KMS-11 (cell line): Measurements from ENCODE around the gene POLR3GL.

Experiments used
- H2AFZ ChIP-seq: fragments of 200-600 bp; sonication (generic); 2 replicates; pipeline ENCODE4 v1.6.1; 2016; ENCODE audit warnings: antibody characterized with exemption, mixed run types, low read depth
- H3K27ac ChIP-seq: fragments of 200-600 bp; sonication (generic); 2 replicates; pipeline ENCODE4 v1.6.1; 2016; ENCODE audit warnings: mild to moderate bottlenecking, mixed run types
- H3K27me3 ChIP-seq: fragments of 200-600 bp; sonication (generic); 2 replicates; pipeline ENCODE4 v1.6.1; 2017; ENCODE audit warnings: mild to moderate bottlenecking, low read depth, mixed run types, moderate library complexity; ENCODE audit not compliant: insufficient read depth
- H3K36me3 ChIP-seq: fragments of 200-600 bp; sonication (generic); 2 replicates; pipeline ENCODE4 v1.6.1; 2017; ENCODE audit warnings: mild to moderate bottlenecking, mixed run types; ENCODE audit not compliant: insufficient read depth
- H3K4me1 ChIP-seq: fragments of 200-600 bp; sonication (generic); 2 replicates; pipeline ENCODE4 v1.6.1; 2016; ENCODE audit warnings: mild to moderate bottlenecking, low read depth, mixed run types; ENCODE audit not compliant: poor library complexity, severe bottlenecking
- H3K4me2 ChIP-seq: fragments of 200-600 bp; sonication (generic); 2 replicates; pipeline ENCODE4 v1.7.0; 2016; ENCODE audit warnings: mild to moderate bottlenecking, mixed run types
- H3K4me3 ChIP-seq: fragments of 200-600 bp; sonication (generic); IDR thresholded peaks from 2 replicates; pipeline ENCODE4 v1.6.1; 2017; ENCODE audit warnings: low read depth, low read length, mixed read lengths; ENCODE audit not compliant: insufficient read depth
- H3K79me2 ChIP-seq: fragments of 200-600 bp; sonication (generic); 2 replicates; pipeline ENCODE4 v1.6.1; 2016; ENCODE audit warnings: low read depth, mixed run types; ENCODE audit not compliant: insufficient read depth
- H3K9ac ChIP-seq: fragments of 200-600 bp; sonication (generic); 2 replicates; pipeline ENCODE4 v1.6.1; 2016; ENCODE audit warnings: mild to moderate bottlenecking, mixed run types
- H4K20me1 ChIP-seq: fragments of 200-600 bp; sonication (generic); 2 replicates; pipeline ENCODE4 v1.6.1; 2016; ENCODE audit warnings: mild to moderate bottlenecking, mixed run types; ENCODE audit not compliant: insufficient read depth
- CTCF ChIP-seq: fragments of 200-600 bp; sonication (generic); conservative IDR thresholded peaks from 2 replicates; pipeline ENCODE4 v1.6.1; 2017; ENCODE audit warnings: low read depth, mild to moderate bottlenecking, antibody characterized with exemption, low read length, moderate library complexity, mixed read lengths

Gene POLR3GL

DNA sequence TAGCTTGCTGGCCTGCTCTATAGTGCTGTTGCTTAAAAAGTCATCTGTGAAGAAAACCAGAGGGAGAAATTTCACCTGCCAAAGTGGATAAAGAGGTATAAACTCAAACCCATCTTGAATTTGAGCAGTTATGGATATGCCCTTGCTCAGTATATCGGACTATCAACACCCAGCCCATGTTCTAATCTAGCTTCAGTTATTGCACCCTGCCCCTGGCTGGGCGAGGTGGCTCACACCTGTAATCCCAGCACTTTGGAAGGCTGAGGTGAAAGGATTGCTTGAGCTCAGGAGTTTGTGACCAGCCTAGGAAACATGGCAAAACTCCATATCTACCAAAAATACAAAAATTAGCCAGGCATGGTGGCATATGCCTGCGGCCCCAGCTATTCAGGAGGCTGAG is 20.0 kb upstream of the POLR3GL start:
- Histone ChIP-seq H2AFZ (no peak overlapping the region), H3K36me3 (no peaks in the 10 kb centered on the region), H4K20me1 (no peaks in the 10 kb centered on the region)

DNA sequence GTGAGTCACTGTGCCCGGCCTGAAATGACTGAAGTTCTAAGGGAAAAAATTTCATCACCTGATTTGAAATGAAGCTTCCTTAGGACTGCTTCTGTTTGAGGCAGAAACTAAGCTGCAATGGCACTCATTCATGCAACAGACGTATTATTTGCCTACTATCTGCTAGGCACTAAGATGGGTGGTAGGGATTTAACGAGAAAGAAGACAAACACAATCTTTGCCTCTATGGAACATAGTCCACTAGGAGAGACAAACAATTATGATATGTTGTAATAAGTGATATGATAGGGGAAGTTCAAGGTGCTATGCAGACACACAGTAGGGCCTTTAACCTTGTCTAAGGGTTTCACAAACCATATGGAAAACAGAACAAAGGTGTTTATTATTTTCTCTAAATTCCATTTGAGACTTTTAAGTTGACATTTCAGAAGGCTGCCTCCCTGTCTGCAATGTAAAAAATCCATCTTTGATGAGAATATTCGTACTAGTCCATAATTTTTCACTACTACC is 18.0 kb upstream of the POLR3GL start:
- no peaks in the 10 kb centered on the region for H3K79me2 ChIP-seq

More for the DNA sequence above, 20.0 kb upstream of the POLR3GL start:
- no peaks in the 10 kb centered on the region for H3K79me2 ChIP-seq
- H3K4me1 ChIP-seq: no peaks in the 10 kb centered on the region
- no peak overlapping the region for H3K4me2 ChIP-seq
- no peak overlapping the region for H3K4me3 ChIP-seq
- no peaks in the 10 kb centered on the region for H3K27me3 ChIP-seq
- no peak for TF ChIP-seq CTCF
- no peak overlapping the region for H3K9ac ChIP-seq
- no peak overlapping the region for H3K27ac ChIP-seq

DNA sequence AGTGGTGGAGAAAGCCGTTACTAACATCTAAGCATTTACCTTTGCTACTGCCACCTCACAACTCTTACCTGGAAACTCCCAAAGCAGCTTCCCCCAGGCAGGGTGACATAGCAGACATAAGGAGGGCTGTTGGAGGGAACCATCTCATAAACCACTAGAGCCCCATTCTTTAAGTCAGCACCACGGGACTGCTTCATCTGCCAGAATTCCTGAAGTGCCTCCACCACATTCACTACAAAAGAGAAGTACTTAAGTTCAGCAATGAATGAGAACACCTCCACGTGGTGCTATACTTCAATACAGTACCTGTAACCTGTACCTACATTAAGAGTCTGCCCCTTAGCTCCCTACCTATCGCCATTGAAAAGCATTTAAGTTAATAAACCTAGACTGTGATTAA is 16.9 kb upstream of the POLR3GL start:
- no peaks in the 10 kb centered on the region for H3K79me2 ChIP-seq
- TF ChIP-seq CTCF: no peak

More for the DNA sequence above, 18.0 kb upstream of the POLR3GL start:
- H3K27me3 ChIP-seq: no peaks in the 10 kb centered on the region
- H2AFZ ChIP-seq: no peak overlapping the region
- H3K27ac ChIP-seq: no peak overlapping the region
- H3K36me3 ChIP-seq: no peaks in the 10 kb centered on the region
- H4K20me1 ChIP-seq: no peaks in the 10 kb centered on the region
- H3K4me2 ChIP-seq: no peak overlapping the region
- H3K9ac ChIP-seq: no peak overlapping the region
- no peak overlapping the region for H3K4me3 ChIP-seq
- no peak for TF ChIP-seq CTCF
- H3K4me1 ChIP-seq: no peaks in the 10 kb centered on the region

GRCh38 chr1:145949219-145949618 is 15.3 kb upstream of the POLR3GL start:
- Histone ChIP-seq H2AFZ (no peak overlapping the region), H4K20me1 (no peaks in the 10 kb centered on the region), H3K9ac (no peak overlapping the region), H3K4me1 (no peaks in the 10 kb centered on the region), H3K36me3 (no peaks in the 10 kb centered on the region), H3K27ac (no peak overlapping the region), H3K79me2 (no peaks in the 10 kb centered on the region; the same call in 1 of the 2 replicates), H3K4me2 (no peak overlapping the region), H3K27me3 (no peaks in the 10 kb centered on the region), H3K4me3 (no peak overlapping the region)
- TF ChIP-seq CTCF: no peak

More for the DNA sequence above, 16.9 kb upstream of the POLR3GL start:
- Histone ChIP-seq H3K36me3 (no peaks in the 10 kb centered on the region), H3K4me1 (no peaks in the 10 kb centered on the region), H3K4me2 (no peak overlapping the region), H3K27me3 (no peaks in the 10 kb centered on the region), H2AFZ (no peak overlapping the region), H4K20me1 (no peaks in the 10 kb centered on the region), H3K4me3 (no peak overlapping the region), H3K9ac (no peak overlapping the region), H3K27ac (no peak overlapping the region)
